Tibial artery (tissue), 4 donors: ENCODE results near the gene ENO4.

Experiments
- DNase-seq, 2 donors: peaks; one replicate each; pipeline ENCODE4 v3.0.0-alpha.2; 2019
- H3K27ac ChIP-seq, 2 donors: fragments of 200-600 bp; sonication (generic) in 1 of 2; 1 replicate in 1 of 2; 2 replicates in 1 of 2; pipeline ENCODE4 v1.5.1; 2018 to 2019; ENCODE audit warnings: mild to moderate bottlenecking in 1 of 2
- H3K27me3 ChIP-seq, 2 donors: fragments of 200-600 bp; sonication (generic) in 1 of 2; one replicate each; pipeline versions ENCODE4 v1.5.1 to v1.6.0; 2016 to 2019
- H3K36me3 ChIP-seq, 3 donors: fragments of 200-600 bp; sonication (generic) in 2 of 3; one replicate each; pipeline ENCODE4 v1.5.1; 2016 to 2019; ENCODE audit warnings: mild to moderate bottlenecking in 2 of 3
- H3K4me1 ChIP-seq, 4 donors: fragments of 200-600 bp; sonication (generic) in 2 of 4; 1 replicate in 3 of 4; 2 replicates in 1 of 4; pipeline ENCODE4 v1.5.1; 2016 to 2019
- H3K4me3 ChIP-seq, 2 donors: fragments of 200-600 bp; sonication (generic) in 1 of 2; 1 replicate in 1 of 2; 2 replicates in 1 of 2; pipeline ENCODE4 v1.5.1; 2018 to 2019; ENCODE audit warnings: mild to moderate bottlenecking in 2 of 2
- H3K9me3 ChIP-seq, 3 donors: fragments of 200-600 bp; sonication (generic) in 1 of 3; one replicate each; pipeline ENCODE4 v1.5.1; 2016 to 2019
- CTCF ChIP-seq, 2 experiments: fragments of 200-600 bp in 1 of 2; fragments of 450-650 bp in 1 of 2; IDR thresholded peaks; one replicate each; pipeline ENCODE4 v1.5.1; 2017 to 2019; ENCODE audit warnings: antibody characterized with exemption in 2 of 2, mild to moderate bottlenecking in 1 of 2, moderate library complexity in 1 of 2
- intact Hi-C: fragments of 100-400 bp; cut with DNase I; formaldehyde crosslinking; loops from one replicate; pipeline ENCODE4 v1.15.0; 2023; ENCODE audit warnings: low total_unique reads

Gene ENO4

GRCh38 chr10:116849248-116850057 is at the start of gene ENO4:
ENO4 (plus strand) TSS chr10:116849499; CDS start chr10:116849567, 68 bp downstream.
- no peak for TF ChIP-seq CTCF (IDR thresholded peaks at IDR 0.05)
- peaks cover 0 to 3% of the 10 kb centered on the region in 2 donors for H3K27me3 ChIP-seq
- peak; percentile 33 to 71 for DNase-seq
- no peaks in the 10 kb centered on the region for H3K9me3 ChIP-seq
- peak within 1 kb of the TSS; percentile 57 to 66 for H3K4me3 ChIP-seq
- peak within 1 kb of the TSS; percentile 37 to 40 for H3K27ac ChIP-seq
- no peaks in the 10 kb centered on the region for H3K36me3 ChIP-seq
- intact Hi-C loops: no loop called here
- H3K4me1 ChIP-seq: peaks cover 0 to 23% (median 10%) of the 10 kb centered on the region in 4 donors

GRCh38 chr10:116800286-116800929 is 48.9 kb upstream of the ENO4 start:
- Histone ChIP-seq H3K4me3 (no peak overlapping the region), H3K4me1 (no peaks in the 10 kb centered on the region), H3K27ac (no peak overlapping the region), H3K36me3 (no peaks in the 10 kb centered on the region), H3K9me3 (no peaks in the 10 kb centered on the region), H3K27me3 (peaks cover 0 to 43% of the 10 kb centered on the region in 2 donors)
- no peak for TF ChIP-seq CTCF (IDR thresholded peaks at IDR 0.05)
- no peak for DNase-seq
- intact Hi-C loops: no loop called here

GRCh38 chr10:116801658-116802057 is 47.6 kb upstream of the ENO4 start:
- TF ChIP-seq CTCF (IDR thresholded peaks at IDR 0.05): no peak
- no peak for DNase-seq
- no peak overlapping the region for H3K4me3 ChIP-seq
- no peaks in the 10 kb centered on the region for H3K36me3 ChIP-seq
- H3K27me3 ChIP-seq: peaks cover 0 to 38% of the 10 kb centered on the region in 2 donors
- intact Hi-C loops: no loop called here
- H3K4me1 ChIP-seq: no peaks in the 10 kb centered on the region
- no peak overlapping the region for H3K27ac ChIP-seq
- no peaks in the 10 kb centered on the region for H3K9me3 ChIP-seq

- no peak for DNase-seq
- Histone ChIP-seq H3K36me3 (no peaks in the 10 kb centered on the region), H3K27me3 (peaks cover 0 to 38% of the 10 kb centered on the region in 2 donors), H3K4me1 (no peaks in the 10 kb centered on the region), H3K27ac (no peak overlapping the region), H3K9me3 (no peaks in the 10 kb centered on the region), H3K4me3 (no peak overlapping the region)
- intact Hi-C loops: no loop called here
- TF ChIP-seq CTCF (IDR thresholded peaks at IDR 0.05): no peak
Observed at GRCh38 chr10:116802474-116802873, 46.8 kb upstream of the ENO4 start.

- Histone ChIP-seq H3K36me3 (no peaks in the 10 kb centered on the region), H3K9me3 (no peaks in the 10 kb centered on the region), H3K27ac (no peak overlapping the region), H3K27me3 (peaks cover 0 to 38% of the 10 kb centered on the region in 2 donors), H3K4me1 (no peaks in the 10 kb centered on the region), H3K4me3 (no peak overlapping the region)
- DNase-seq: no peak
- TF ChIP-seq CTCF (IDR thresholded peaks at IDR 0.05): no peak
- intact Hi-C loops: no loop called here
Observed at GRCh38 chr10:116802876-116803275, 46.4 kb upstream of the ENO4 start.
